Mesenchymal stem cell (in vitro differentiated cells and primary cell): ENCODE measurements around the gene MLANA.

Experiments used
- DNase-seq: peaks from one replicate; pipeline ENCODE4 v3.0.0-alpha.2; 2013
- H2AFZ ChIP-seq: one replicate; pipeline ENCODE4 v1.6.1; 2013; ENCODE audit warnings: low read depth, mild to moderate bottlenecking, control low read depth, inconsistent platforms, low read length, moderate library complexity
- H2AK5ac ChIP-seq: 2 replicates; pipeline ENCODE4 v1.6.1; 2013; ENCODE audit warnings: low read length, moderate library complexity, mild to moderate bottlenecking, inconsistent platforms; ENCODE audit not compliant: severe bottlenecking
- H2BK120ac ChIP-seq: one replicate; pipeline ENCODE4 v1.6.1; 2013; ENCODE audit warnings: low read depth, mild to moderate bottlenecking, inconsistent platforms, low read length, moderate library complexity
- H2BK12ac ChIP-seq, 2 experiments: one replicate each; pipeline ENCODE4 v1.6.1; 2013; ENCODE audit warnings: inconsistent platforms in 2 of 2, low read length in 2 of 2, mild to moderate bottlenecking in 2 of 2, moderate library complexity in 2 of 2, control low read depth in 1 of 2
- H2BK15ac ChIP-seq: one replicate; pipeline ENCODE4 v1.6.1; 2013; ENCODE audit warnings: mild to moderate bottlenecking, low read depth, inconsistent platforms; ENCODE audit not compliant: poor library complexity, severe bottlenecking
- H2BK5ac ChIP-seq: 2 replicates; pipeline ENCODE4 v1.6.1; 2013; ENCODE audit warnings: low read depth, mild to moderate bottlenecking, low read length, control low read depth, inconsistent platforms; ENCODE audit not compliant: poor library complexity, severe bottlenecking
- H3K14ac ChIP-seq, 2 experiments: one replicate each; pipeline ENCODE4 v1.6.1; 2013; ENCODE audit warnings: inconsistent platforms in 2 of 2, low read length in 2 of 2, control low read depth in 1 of 2, mild to moderate bottlenecking in 1 of 2, moderate library complexity in 1 of 2
- H3K18ac ChIP-seq, 2 experiments: one replicate each; pipeline ENCODE4 v1.6.1; 2013; ENCODE audit warnings: inconsistent platforms in 2 of 2, low read length in 2 of 2, control low read depth in 1 of 2, low read depth in 1 of 2, mild to moderate bottlenecking in 1 of 2
- H3K23ac ChIP-seq, 2 experiments: one replicate each; pipeline ENCODE4 v1.6.1; 2013; ENCODE audit warnings: inconsistent platforms in 2 of 2, low read length in 2 of 2, mild to moderate bottlenecking in 2 of 2, moderate library complexity in 2 of 2, control low read depth in 1 of 2
- H3K27ac ChIP-seq: 2 replicates; pipeline ENCODE4 v1.5.1; 2013; ENCODE audit warnings: mild to moderate bottlenecking, moderate library complexity, low read length, control low read depth, inconsistent platforms; ENCODE audit not compliant: poor library complexity, severe bottlenecking
- H3K27me3 ChIP-seq, 2 experiments: 2 replicates each; pipeline versions ENCODE4 v1.6.1 to v1.7.0; 2013; ENCODE audit warnings: low read length in 2 of 2, mild to moderate bottlenecking in 2 of 2, moderate library complexity in 2 of 2, control low read depth in 1 of 2, inconsistent platforms in 1 of 2; ENCODE audit not compliant: control insufficient read depth in 1 of 2, insufficient read depth in 1 of 2
- H3K36me3 ChIP-seq, 2 experiments: 2 replicates each; pipeline versions ENCODE4 v1.6.1 to v1.7.0; 2013; ENCODE audit warnings: low read length in 2 of 2, control low read depth in 1 of 2, inconsistent platforms in 1 of 2, low read depth in 1 of 2, mild to moderate bottlenecking in 1 of 2; ENCODE audit not compliant: insufficient read depth in 2 of 2, control insufficient read depth in 1 of 2
- H3K4ac ChIP-seq, 2 experiments: one replicate each; pipeline ENCODE4 v1.6.1; 2013; ENCODE audit warnings: inconsistent platforms in 2 of 2, low read length in 2 of 2, mild to moderate bottlenecking in 2 of 2, moderate library complexity in 2 of 2, control low read depth in 1 of 2, low read depth in 1 of 2
- H3K4me1 ChIP-seq: 2 replicates; pipeline ENCODE4 v1.6.1; 2013; ENCODE audit warnings: low read depth, low read length, control low read depth; ENCODE audit not compliant: control insufficient read depth, insufficient read depth
- H3K4me2 ChIP-seq: 2 replicates; pipeline ENCODE4 v1.6.1; 2013; ENCODE audit warnings: low read length, mild to moderate bottlenecking, inconsistent platforms; ENCODE audit not compliant: poor library complexity, severe bottlenecking
- H3K4me3 ChIP-seq, 2 experiments: 2 replicates each; pipeline versions ENCODE4 v1.5.1 to v1.7.0; 2013; ENCODE audit warnings: low read length in 2 of 2, mild to moderate bottlenecking in 2 of 2, control low read depth in 1 of 2, low read depth in 1 of 2; ENCODE audit not compliant: insufficient read depth in 1 of 2
- H3K79me1 ChIP-seq: replicated peaks from 2 replicates; pipeline ENCODE4 v1.6.1; 2013; ENCODE audit warnings: mild to moderate bottlenecking, control low read depth, low read length, inconsistent platforms; ENCODE audit not compliant: poor library complexity, severe bottlenecking
- H3K9ac ChIP-seq: 2 replicates; pipeline ENCODE4 v1.7.0; 2013; ENCODE audit warnings: mild to moderate bottlenecking, low read length, moderate library complexity
- H3K9me3 ChIP-seq: 2 replicates; pipeline ENCODE4 v1.7.0; 2013; ENCODE audit warnings: mild to moderate bottlenecking, low read length; ENCODE audit not compliant: control insufficient read depth
- H4K8ac ChIP-seq: one replicate; pipeline ENCODE4 v1.6.1; 2013; ENCODE audit warnings: inconsistent platforms, mild to moderate bottlenecking, low read length, moderate library complexity
- H4K91ac ChIP-seq: one replicate; pipeline ENCODE4 v1.6.1; 2013; ENCODE audit warnings: mild to moderate bottlenecking, low read length, inconsistent platforms
- WGBS: methylation state at CpG from one replicate; pipeline ENCODE4 v1.1.7; 2013; ENCODE audit warnings: mixed read lengths; 5-methylcytosine and 5-hydroxymethylcytosine counted together

MLANA gene

GRCh38 chr9:5893591-5894236, 3.0 kb downstream of the MLANA start:
- Histone ChIP-seq H3K18ac (peak overlapping the region; percentile 56 to 75), H3K9me3 (no peaks in the 10 kb centered on the region), H3K4me3 (no peak overlapping the region), H3K27me3 (peaks cover 0 to 4% of the 10 kb centered on the region in 2 experiments), H2BK5ac (no peak overlapping the region), H3K23ac (no peak overlapping the region), H2BK15ac (no peak overlapping the region), H2BK120ac (peak overlapping the region; percentile 2), H2BK12ac (peak overlapping the region; percentile 59 to 64), H3K79me1 (no peaks in the 10 kb centered on the region), H3K27ac (no peak overlapping the region), H3K14ac (no peak overlapping the region), H4K91ac (no peak overlapping the region), H3K9ac (no peak overlapping the region), H2AK5ac (no peak overlapping the region), H3K36me3 (peaks cover 6 to 34% of the 10 kb centered on the region in 2 experiments), H3K4me2 (no peak overlapping the region), H2AFZ (no peak overlapping the region), H3K4me1 (peaks cover 11% of the 10 kb centered on the region), H4K8ac (no peak overlapping the region), H3K4ac (no peak overlapping the region)
- WGBS: 74% methylated on average over 11 of the region's 13 CpGs
- no peak for DNase-seq

- peaks cover 2% of the 10 kb centered on the region for H3K79me1 ChIP-seq
- no peak overlapping the region for H3K9ac ChIP-seq
- no peaks in the 10 kb centered on the region for H3K9me3 ChIP-seq
- no peak overlapping the region for H2BK5ac ChIP-seq
- H3K27ac ChIP-seq: no peak overlapping the region
- no peak overlapping the region for H3K14ac ChIP-seq
- H2BK120ac ChIP-seq: no peak overlapping the region
- H3K4me3 ChIP-seq: no peak overlapping the region
- H3K18ac ChIP-seq: peak overlapping the region in 1 of 2 experiments; percentile 37
- no peak overlapping the region for H3K4me2 ChIP-seq
- peaks cover 6 to 40% of the 10 kb centered on the region in 2 experiments for H3K36me3 ChIP-seq
- H3K4ac ChIP-seq: no peak overlapping the region
- no peak overlapping the region for H2AK5ac ChIP-seq
- no peak overlapping the region for H3K23ac ChIP-seq
- DNase-seq: no peak
- WGBS: 96% methylated on average over 6 of the region's 6 CpGs
- H4K8ac ChIP-seq: no peak overlapping the region
- peaks cover 11% of the 10 kb centered on the region for H3K4me1 ChIP-seq
- H2BK12ac ChIP-seq: peak overlapping the region in 1 of 2 experiments; percentile 21
- H2AFZ ChIP-seq: no peak overlapping the region
- H4K91ac ChIP-seq: no peak overlapping the region
- peaks cover 0 to 4% of the 10 kb centered on the region in 2 experiments for H3K27me3 ChIP-seq
- H2BK15ac ChIP-seq: no peak overlapping the region
These were observed 3.7 kb downstream of the MLANA start for GRCh38 chr9:5894237-5894959.

- H2BK12ac ChIP-seq: no peak overlapping the region
- peaks cover 2% of the 10 kb centered on the region for H3K79me1 ChIP-seq
- H3K14ac ChIP-seq: peak overlapping the region in 1 of 2 experiments; percentile 56
- no peak overlapping the region for H3K4me3 ChIP-seq
- no peak overlapping the region for H3K18ac ChIP-seq
- no peak overlapping the region for H3K4me2 ChIP-seq
- peaks cover 6 to 44% of the 10 kb centered on the region in 2 experiments for H3K36me3 ChIP-seq
- peaks cover 11% of the 10 kb centered on the region for H3K4me1 ChIP-seq
- no peak overlapping the region for H3K9ac ChIP-seq
- no peak overlapping the region for H3K4ac ChIP-seq
- peak overlapping the region in 1 of 2 experiments; percentile 18 for H3K23ac ChIP-seq
- H3K27ac ChIP-seq: no peak overlapping the region
- H4K91ac ChIP-seq: no peak overlapping the region
- no peak for DNase-seq
- 93% methylated on average over 6 of the region's 6 CpGs for WGBS
- no peak overlapping the region for H2BK15ac ChIP-seq
- no peak overlapping the region for H2BK5ac ChIP-seq
- no peak overlapping the region for H2BK120ac ChIP-seq
- no peak overlapping the region for H2AFZ ChIP-seq
- no peak overlapping the region for H4K8ac ChIP-seq
- no peak overlapping the region for H2AK5ac ChIP-seq
- no peaks in the 10 kb centered on the region for H3K9me3 ChIP-seq
- H3K27me3 ChIP-seq: peaks cover 0 to 3% of the 10 kb centered on the region in 2 experiments
These were observed 5.1 kb downstream of the MLANA start for GRCh38 chr9:5895782-5896181.

- 90% methylated on average over 4 of the region's 4 CpGs for WGBS
- H3K14ac ChIP-seq: no peak overlapping the region
- no peaks in the 10 kb centered on the region for H3K27me3 ChIP-seq
- peaks cover 2% of the 10 kb centered on the region for H3K79me1 ChIP-seq
- H2AK5ac ChIP-seq: no peak overlapping the region
- H2AFZ ChIP-seq: no peak overlapping the region
- no peak overlapping the region for H3K27ac ChIP-seq
- H4K91ac ChIP-seq: no peak overlapping the region
- H2BK120ac ChIP-seq: no peak overlapping the region
- peak overlapping the region; percentile 9 for H2BK15ac ChIP-seq
- H2BK5ac ChIP-seq: no peak overlapping the region
- peaks cover 6 to 44% of the 10 kb centered on the region in 2 experiments for H3K36me3 ChIP-seq
- peaks cover 11% of the 10 kb centered on the region for H3K4me1 ChIP-seq
- H3K18ac ChIP-seq: no peak overlapping the region
- no peak overlapping the region for H2BK12ac ChIP-seq
- no peak overlapping the region for H3K4ac ChIP-seq
- no peak overlapping the region for H3K4me2 ChIP-seq
- no peak for DNase-seq
- H3K9ac ChIP-seq: no peak overlapping the region
- H3K23ac ChIP-seq: peak overlapping the region in 1 of 2 experiments; percentile 4
- no peaks in the 10 kb centered on the region for H3K9me3 ChIP-seq
- no peak overlapping the region for H4K8ac ChIP-seq
- no peak overlapping the region for H3K4me3 ChIP-seq
These were observed 6.2 kb downstream of the MLANA start for GRCh38 chr9:5896863-5897262.
